GM12878 (cell line): ENCODE results near the gene IER3. TPM values are rescaled to one million over a fixed set of nuclear protein-coding genes. Genes with fewer than 3 reads are reported as not detected.

Experiments used
- CBFB ChIP-seq: IDR thresholded peaks from 2 replicates; pipeline ENCODE4 v1.6.1; 2016; ENCODE audit warnings: antibody characterized with exemption, low read depth
- CHD2 ChIP-seq: IDR thresholded peaks from 2 replicates; pipeline ENCODE4 v1.6.1; 2011; ENCODE audit warnings: low read depth, low read length, improper control_type of control experiment, borderline replicate concordance
- HDGF ChIP-seq: fragments of 450-650 bp; IDR thresholded peaks from 2 replicates; pipeline ENCODE4 v1.6.1; 2016; ENCODE audit warnings: antibody characterized with exemption
- MTA3 ChIP-seq: IDR thresholded peaks from 2 replicates; pipeline ENCODE4 v1.6.1; 2012; ENCODE audit warnings: low read length, inconsistent platforms, borderline replicate concordance
- MYC ChIP-seq: IDR thresholded peaks from 2 replicates; pipeline ENCODE4 v1.6.1; 2011; ENCODE audit warnings: mild to moderate bottlenecking, low read length, moderate library complexity, inconsistent platforms; ENCODE audit not compliant: insufficient read depth, insufficient replicate concordance, insufficient read length, severe bottlenecking
- PAX8 ChIP-seq: fragments of 450-650 bp; IDR thresholded peaks from 2 replicates; pipeline ENCODE4 v1.6.1; 2017; ENCODE audit warnings: mild to moderate bottlenecking, moderate library complexity
- POLR2AphosphoS5 ChIP-seq: IDR thresholded peaks from 2 replicates; pipeline ENCODE4 v1.6.1; 2011; ENCODE audit warnings: mild to moderate bottlenecking, low read length, inconsistent platforms
- POU2F2 ChIP-seq: IDR thresholded peaks from 3 replicates; pipeline ENCODE4 v1.6.1; 2011; ENCODE audit warnings: low read depth, mild to moderate bottlenecking, low read length, borderline replicate concordance
- RB1 ChIP-seq: fragments of 450-650 bp; formaldehyde crosslinking; IDR thresholded peaks from 2 replicates; pipeline ENCODE4 v1.6.1; 2017; ENCODE audit warnings: mild to moderate bottlenecking, borderline replicate concordance
- RBBP5 ChIP-seq: fragments of 200-600 bp; sonication (generic); conservative IDR thresholded peaks from 2 replicates; pipeline ENCODE4 v1.6.1; 2016
- SMC3 ChIP-seq: IDR thresholded peaks from 2 replicates; pipeline ENCODE4 v1.6.1; 2011; ENCODE audit warnings: low read length, improper control_type of control experiment, borderline replicate concordance
- SRF ChIP-seq, 2 experiments: IDR thresholded peaks; 2 replicates each; pipeline ENCODE4 v1.6.1; 2011; ENCODE audit warnings: low read depth in 2 of 2, low read length in 2 of 2, mild to moderate bottlenecking in 1 of 2, moderate library complexity in 1 of 2
- TCF7 ChIP-seq: IDR thresholded peaks from 2 replicates; pipeline ENCODE4 v1.6.1; 2014; ENCODE audit warnings: antibody characterized with exemption, borderline replicate concordance
- WRNIP1 ChIP-seq: IDR thresholded peaks from 2 replicates; pipeline ENCODE4 v1.6.1; 2011; ENCODE audit warnings: low read depth, low read length, improper control_type of control experiment, borderline replicate concordance
- ZNF207 ChIP-seq: fragments of 450-650 bp; IDR thresholded peaks from 2 replicates; pipeline ENCODE4 v1.6.1; 2014; ENCODE audit warnings: antibody characterized with exemption, mild to moderate bottlenecking, borderline replicate concordance
- polyA plus RNA-seq, 11 experiments: library from polyadenylated mRNA; depleted of rRNA in 4 of 11; unstranded in 6 of 11; stranded (reverse) in 5 of 11; fragments of >200 nt; fragmentation: Nextera tagmentation in 4 of 11; fragmentation: Illumina TruSeq in 1 of 11; extraction: Ambion mirVana in 4 of 11; extraction: Trizol in 1 of 11; gene quantifications; 1 replicate in 1 of 11; 2 replicates in 10 of 11; pipeline versions ENCODE4 v1.2.1 to v1.2.3, GENCODE V29; 2011 to 2016; ENCODE audit warnings: inconsistent platforms in 2 of 11, missing spikeins in 2 of 11, low read depth in 1 of 11
- total RNA-seq, 4 experiments: library from RNA; depleted of rRNA in 3 of 4; stranded (reverse); fragments of >200 nt in 3 of 4; fragmentation: Illumina TruSeq in 1 of 4; extraction: Trizol in 1 of 4; gene quantifications; 2 replicates each; pipeline versions ENCODE4 v1.2.1 to v1.2.3, GENCODE V29; 2013 to 2021
- TF ChIP-seq, protein P1 (sequence below): fragments of 450-650 bp; IDR thresholded peaks from 2 replicates; pipeline ENCODE4 v1.6.1; 2017; ENCODE audit warnings: mild to moderate bottlenecking
- TF ChIP-seq, protein P2 (sequence below): IDR thresholded peaks from 2 replicates; pipeline ENCODE4 v1.6.1; 2012; ENCODE audit warnings: low read depth, low read length, improper control_type of control experiment
- TF ChIP-seq, protein P3 (sequence below): IDR thresholded peaks from 2 replicates; pipeline ENCODE4 v1.6.1; 2011; ENCODE audit warnings: borderline replicate concordance, low read depth, mild to moderate bottlenecking, moderate library complexity, mixed read lengths, low read length; ENCODE audit not compliant: insufficient read depth; ENCODE audit errors: extremely low read length
- TF ChIP-seq, protein P4 (sequence below): IDR thresholded peaks from 2 replicates; pipeline ENCODE4 v1.6.1; 2012; ENCODE audit warnings: mild to moderate bottlenecking, low read depth, low read length
- TF ChIP-seq, protein P5 (sequence below): fragments of 450-650 bp; IDR thresholded peaks from 2 replicates; pipeline ENCODE4 v1.6.1; 2017; ENCODE audit warnings: antibody characterized with exemption, mild to moderate bottlenecking, moderate library complexity

IER3 gene
- total and polyA plus RNA-seq, 10 of the 15 experiments (the other 5 are each of a cell fraction or from before 2014, with no cell fraction given) = 1.9 to 100 (median 32.3) TPM

DNA sequence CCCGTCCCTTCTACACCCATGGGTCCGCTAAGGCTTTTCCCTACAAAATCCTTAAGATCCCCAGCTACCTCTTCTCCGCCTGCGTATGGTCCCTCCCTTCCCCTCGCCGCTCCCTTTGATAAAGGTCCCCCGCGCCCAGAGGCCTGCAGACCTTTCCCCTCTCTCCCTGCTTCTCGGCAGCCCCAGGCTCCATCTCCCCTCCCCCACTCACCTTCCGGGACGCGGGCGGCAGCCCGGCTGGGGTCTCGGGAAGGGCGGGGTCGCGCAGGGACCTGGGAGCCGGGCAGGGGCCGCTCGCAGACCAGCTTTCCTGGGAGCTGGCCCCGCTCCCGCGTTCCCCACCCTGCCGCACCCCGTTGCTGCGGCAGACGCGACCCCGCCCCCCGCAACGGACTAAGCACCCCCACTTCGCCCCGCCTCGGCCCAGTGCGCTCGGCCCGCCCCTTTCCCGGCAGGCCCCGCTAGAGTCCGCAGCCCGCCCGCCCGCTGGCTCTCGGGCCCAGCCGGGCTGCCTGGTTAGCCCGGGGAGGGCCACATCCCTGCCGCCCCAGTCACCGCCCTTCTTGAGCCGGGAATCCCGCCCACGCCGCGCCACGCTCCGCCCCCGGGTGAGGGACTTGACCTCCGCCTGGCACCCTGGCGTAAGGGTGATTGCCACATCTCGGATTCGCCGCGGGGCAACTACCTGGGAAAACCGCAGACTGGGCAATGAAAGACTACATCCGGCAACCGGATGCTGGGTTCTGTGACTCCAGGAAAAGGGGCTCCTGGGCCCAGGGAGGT, 1.8 kb downstream of the IER3 start, which contains the start of gene FLOT1 (continued):
- TF ChIP-seq POLR2AphosphoS5 (peak; percentile 78; the same call in 1 of the 2 replicates), ZNF207 (no peak), HDGF (no peak), CBFB (peak; percentile 83), SRF (IDR thresholded peaks at IDR 0.05; ENCODE audit: low read depth in 2 of 2, low read length in 2 of 2) (0 out of 4 replicates have a peak, but pooled peaks of 1 of the 2 experiments have one; percentile 16), MTA3 (peak; percentile 49; the same call in 1 of the 2 replicates), PAX8 (no peak), POU2F2 (peak; percentile 68; the same call in 2 of the 3 replicates), MYC (no peak), RB1 (peak; percentile 41; the same call in 1 of the 2 replicates), CHD2 (peak; percentile 66; the same call in 1 of the 2 replicates), WRNIP1 (no peak), RBBP5 (no peak), SMC3 (no peak), TCF7 (no peak)
- TF ChIP-seq, protein P1, sequence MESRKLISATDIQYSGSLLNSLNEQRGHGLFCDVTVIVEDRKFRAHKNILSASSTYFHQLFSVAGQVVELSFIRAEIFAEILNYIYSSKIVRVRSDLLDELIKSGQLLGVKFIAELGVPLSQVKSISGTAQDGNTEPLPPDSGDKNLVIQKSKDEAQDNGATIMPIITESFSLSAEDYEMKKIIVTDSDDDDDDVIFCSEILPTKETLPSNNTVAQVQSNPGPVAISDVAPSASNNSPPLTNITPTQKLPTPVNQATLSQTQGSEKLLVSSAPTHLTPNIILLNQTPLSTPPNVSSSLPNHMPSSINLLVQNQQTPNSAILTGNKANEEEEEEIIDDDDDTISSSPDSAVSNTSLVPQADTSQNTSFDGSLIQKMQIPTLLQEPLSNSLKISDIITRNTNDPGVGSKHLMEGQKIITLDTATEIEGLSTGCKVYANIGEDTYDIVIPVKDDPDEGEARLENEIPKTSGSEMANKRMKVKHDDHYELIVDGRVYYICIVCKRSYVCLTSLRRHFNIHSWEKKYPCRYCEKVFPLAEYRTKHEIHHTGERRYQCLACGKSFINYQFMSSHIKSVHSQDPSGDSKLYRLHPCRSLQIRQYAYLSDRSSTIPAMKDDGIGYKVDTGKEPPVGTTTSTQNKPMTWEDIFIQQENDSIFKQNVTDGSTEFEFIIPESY = no peak
- TF ChIP-seq, protein P2, sequence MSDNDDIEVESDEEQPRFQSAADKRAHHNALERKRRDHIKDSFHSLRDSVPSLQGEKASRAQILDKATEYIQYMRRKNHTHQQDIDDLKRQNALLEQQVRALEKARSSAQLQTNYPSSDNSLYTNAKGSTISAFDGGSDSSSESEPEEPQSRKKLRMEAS = no peak
- TF ChIP-seq, protein P3, sequence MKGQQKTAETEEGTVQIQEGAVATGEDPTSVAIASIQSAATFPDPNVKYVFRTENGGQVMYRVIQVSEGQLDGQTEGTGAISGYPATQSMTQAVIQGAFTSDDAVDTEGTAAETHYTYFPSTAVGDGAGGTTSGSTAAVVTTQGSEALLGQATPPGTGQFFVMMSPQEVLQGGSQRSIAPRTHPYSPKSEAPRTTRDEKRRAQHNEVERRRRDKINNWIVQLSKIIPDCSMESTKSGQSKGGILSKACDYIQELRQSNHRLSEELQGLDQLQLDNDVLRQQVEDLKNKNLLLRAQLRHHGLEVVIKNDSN = no peak
- TF ChIP-seq, protein P4, sequence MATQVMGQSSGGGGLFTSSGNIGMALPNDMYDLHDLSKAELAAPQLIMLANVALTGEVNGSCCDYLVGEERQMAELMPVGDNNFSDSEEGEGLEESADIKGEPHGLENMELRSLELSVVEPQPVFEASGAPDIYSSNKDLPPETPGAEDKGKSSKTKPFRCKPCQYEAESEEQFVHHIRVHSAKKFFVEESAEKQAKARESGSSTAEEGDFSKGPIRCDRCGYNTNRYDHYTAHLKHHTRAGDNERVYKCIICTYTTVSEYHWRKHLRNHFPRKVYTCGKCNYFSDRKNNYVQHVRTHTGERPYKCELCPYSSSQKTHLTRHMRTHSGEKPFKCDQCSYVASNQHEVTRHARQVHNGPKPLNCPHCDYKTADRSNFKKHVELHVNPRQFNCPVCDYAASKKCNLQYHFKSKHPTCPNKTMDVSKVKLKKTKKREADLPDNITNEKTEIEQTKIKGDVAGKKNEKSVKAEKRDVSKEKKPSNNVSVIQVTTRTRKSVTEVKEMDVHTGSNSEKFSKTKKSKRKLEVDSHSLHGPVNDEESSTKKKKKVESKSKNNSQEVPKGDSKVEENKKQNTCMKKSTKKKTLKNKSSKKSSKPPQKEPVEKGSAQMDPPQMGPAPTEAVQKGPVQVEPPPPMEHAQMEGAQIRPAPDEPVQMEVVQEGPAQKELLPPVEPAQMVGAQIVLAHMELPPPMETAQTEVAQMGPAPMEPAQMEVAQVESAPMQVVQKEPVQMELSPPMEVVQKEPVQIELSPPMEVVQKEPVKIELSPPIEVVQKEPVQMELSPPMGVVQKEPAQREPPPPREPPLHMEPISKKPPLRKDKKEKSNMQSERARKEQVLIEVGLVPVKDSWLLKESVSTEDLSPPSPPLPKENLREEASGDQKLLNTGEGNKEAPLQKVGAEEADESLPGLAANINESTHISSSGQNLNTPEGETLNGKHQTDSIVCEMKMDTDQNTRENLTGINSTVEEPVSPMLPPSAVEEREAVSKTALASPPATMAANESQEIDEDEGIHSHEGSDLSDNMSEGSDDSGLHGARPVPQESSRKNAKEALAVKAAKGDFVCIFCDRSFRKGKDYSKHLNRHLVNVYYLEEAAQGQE = no peak
- TF ChIP-seq, protein P5, sequence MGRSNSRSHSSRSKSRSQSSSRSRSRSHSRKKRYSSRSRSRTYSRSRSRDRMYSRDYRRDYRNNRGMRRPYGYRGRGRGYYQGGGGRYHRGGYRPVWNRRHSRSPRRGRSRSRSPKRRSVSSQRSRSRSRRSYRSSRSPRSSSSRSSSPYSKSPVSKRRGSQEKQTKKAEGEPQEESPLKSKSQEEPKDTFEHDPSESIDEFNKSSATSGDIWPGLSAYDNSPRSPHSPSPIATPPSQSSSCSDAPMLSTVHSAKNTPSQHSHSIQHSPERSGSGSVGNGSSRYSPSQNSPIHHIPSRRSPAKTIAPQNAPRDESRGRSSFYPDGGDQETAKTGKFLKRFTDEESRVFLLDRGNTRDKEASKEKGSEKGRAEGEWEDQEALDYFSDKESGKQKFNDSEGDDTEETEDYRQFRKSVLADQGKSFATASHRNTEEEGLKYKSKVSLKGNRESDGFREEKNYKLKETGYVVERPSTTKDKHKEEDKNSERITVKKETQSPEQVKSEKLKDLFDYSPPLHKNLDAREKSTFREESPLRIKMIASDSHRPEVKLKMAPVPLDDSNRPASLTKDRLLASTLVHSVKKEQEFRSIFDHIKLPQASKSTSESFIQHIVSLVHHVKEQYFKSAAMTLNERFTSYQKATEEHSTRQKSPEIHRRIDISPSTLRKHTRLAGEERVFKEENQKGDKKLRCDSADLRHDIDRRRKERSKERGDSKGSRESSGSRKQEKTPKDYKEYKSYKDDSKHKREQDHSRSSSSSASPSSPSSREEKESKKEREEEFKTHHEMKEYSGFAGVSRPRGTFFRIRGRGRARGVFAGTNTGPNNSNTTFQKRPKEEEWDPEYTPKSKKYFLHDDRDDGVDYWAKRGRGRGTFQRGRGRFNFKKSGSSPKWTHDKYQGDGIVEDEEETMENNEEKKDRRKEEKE = 0 out of 2 replicates have a peak, but pooled peaks have one; percentile 14
